NK-92 (cell line): Measurements from ENCODE around the gene AUNIP.

Experiments used
- DNase-seq: peaks from one replicate; lab custom pipeline; 2025; ENCODE audit not compliant: unreplicated experiment; lab: John Stamatoyannopoulos, UW

The AUNIP gene

DNA sequence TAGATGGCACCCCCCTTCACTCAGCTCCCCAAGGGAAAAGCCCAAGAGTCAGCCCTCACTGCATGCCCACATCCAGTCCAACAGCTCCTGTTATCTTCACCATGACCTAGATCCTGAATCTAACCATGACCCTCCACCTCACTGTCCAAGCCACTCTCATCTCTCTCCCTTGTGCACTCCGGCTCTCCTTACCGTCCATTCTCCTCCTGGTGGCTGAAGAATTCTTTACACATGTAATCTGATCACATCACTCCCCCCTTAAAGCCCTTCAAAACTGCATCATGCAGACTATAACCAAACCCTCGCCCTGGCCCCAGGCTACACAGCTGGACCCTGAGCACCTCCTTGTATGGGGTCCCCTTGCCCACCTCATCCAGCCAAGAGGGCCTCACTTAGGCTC lies 30.2 kb upstream of the AUNIP start:
- no peak for DNase-seq

DNA sequence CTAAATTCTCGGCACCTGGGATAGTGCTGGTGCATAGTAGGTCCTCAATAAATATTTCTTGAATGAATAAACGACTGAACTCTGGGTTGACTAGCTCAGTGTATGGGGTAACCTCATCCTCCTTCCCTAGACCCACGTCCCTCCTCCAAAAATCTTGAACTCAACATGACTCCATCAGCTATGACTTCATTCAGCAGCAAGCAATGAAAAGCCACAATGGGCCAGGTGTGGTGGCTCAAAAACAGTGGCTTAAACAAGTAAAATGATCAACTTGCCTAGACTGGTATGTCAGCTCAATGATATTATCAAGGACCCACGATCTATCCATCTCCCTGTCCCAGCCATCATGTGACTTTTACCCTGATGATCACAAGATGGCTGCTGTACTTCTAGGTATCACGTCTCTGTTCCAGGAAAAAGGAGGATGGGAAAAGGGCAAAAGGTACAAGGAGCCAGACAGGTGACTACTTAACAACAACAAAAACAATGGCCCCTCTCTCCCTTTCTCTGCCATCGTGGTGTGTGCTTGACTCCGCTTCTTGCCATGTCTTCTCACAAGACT lies 29.2 kb upstream of the AUNIP start:
- no peak for DNase-seq

DNA sequence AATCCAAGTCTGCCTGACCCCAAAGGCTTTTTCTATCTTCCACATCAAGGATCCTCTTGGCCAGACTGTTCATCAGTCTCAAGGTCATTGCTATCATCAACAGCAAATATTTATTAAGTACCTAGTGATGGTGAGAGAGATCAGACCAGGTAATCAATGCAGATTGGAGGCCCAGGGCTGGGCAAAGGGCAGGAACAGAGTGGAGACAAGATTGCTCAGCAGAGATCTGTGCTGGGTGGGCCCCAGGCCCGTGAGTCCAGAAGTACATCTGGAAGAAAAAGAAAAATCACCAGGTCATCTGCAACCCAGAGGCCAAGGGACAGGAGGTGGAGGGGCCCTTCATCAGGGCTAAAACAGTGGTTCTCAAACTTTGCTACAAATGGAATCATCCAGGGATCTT lies 26.3 kb upstream of the AUNIP start:
- DNase-seq, result no peak

DNA sequence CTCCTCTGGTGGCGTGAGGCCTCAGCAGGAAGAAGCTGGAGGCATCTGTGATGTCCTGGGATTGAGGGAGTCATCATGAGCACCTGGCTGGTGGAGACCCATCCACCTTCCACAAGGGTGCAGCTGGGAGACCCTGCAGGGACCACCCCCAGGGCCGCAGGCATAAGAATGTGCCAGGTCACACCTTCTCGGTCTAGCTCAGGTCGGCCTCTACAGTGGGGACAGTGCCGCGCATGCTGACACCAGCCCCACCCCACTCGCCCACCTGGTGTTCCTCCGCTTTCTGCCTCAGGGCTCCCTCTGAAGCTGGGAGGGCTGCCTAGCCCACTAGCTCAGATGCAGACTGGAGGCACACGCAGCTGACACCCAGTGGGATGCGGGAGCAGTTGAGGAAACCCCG lies 22.0 kb upstream of the AUNIP start:
- no peak for DNase-seq

DNA sequence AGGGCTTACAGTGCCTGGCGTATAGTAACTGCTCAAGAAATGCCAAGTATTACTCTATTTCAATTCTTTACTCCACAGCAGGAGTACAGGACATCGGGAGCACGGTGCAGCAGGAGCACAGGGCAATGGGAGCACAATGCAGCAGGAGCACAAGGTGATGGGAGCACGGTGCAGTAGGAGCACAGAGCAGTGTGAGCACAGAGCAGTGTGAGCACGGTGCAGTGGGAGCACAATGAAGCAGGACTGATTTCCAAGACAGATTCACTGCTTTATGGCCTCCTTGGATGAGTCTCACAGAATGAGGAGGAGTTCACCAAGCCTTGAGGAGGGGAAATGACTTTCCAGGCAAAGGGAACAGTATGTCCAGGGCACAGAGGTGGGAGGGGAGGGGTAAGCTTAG lies 21.3 kb upstream of the AUNIP start:
- no peak for DNase-seq

DNA sequence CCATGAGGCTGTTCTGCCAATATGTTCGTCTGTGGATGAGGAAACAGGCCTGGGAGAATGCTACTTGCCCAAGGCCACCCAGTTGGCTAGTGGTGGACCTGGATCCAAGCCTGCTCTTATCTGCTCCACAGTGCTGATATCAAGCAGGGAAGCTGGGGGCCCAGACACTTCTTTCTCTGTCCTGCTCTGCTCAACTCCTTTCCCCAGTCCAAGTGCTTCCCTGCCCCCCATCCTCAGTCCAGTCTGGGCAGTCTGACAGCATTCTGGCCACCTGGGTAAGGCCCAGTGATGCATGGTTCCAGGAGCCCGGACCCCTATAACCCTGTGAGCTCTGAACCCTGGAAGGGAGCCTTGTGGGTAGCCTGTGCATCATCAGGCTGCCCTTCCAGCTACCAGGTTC lies 20.4 kb upstream of the AUNIP start:
- DNase-seq, result no peak

DNA sequence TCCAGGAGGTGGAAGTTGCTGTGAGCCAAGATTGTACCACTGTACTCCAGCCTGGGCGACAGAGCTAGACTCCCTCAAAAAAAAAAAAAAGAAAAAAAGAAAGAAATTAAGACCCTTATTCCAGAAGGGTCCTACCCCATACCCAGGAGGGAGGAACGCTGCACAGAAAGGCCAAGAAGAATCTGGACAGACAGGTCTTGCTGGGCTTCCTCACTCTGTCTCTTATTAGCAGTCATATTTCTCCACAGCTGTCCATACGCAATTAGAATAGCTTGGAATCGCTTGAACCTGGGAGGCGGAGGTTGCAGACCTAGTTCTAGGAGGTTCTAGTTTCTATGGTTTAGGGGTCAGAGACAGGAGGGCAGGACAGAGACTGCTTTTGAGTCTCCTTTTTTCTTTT lies 19.4 kb upstream of the AUNIP start:
- no peak for DNase-seq

DNA sequence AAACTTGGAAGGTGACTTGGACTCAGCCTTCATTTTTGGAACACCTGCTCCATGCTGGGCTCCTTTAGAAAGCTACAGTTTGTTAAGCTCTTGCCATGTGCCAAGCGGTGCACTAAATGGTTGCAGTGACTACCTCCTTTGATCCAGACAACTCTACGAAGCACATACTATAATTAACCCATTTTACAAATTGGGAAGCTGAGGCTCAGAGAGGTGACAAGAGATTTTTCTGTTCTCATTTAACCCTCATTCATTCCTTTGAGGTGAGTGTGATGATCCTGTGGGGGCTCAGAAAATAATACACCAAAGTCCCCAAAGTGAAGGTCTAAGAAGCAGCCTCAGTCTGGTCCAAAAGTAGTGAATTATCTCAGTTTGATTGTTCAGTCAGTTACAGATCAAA lies 17.9 kb upstream of the AUNIP start:
- no peak for DNase-seq

DNA sequence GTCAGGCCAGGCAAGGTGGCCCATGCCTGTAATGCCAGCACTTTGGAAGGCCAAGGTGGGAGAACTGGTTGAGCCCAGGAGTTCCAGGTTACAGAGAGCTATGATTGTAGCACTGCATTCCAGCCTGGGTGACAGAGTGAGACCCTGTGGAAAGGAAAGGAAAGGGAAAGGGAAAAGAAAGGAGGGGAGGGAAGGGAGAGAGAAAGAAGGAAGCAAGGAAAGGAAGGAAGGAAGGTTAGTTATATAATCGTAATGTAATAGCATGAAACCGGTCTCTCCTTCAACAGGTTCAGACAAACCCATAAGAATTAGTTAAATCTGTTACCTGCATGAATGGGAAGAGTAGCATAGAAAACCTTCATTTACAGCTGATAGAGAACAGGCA lies 17.4 kb upstream of the AUNIP start:
- DNase-seq, result no peak

DNA sequence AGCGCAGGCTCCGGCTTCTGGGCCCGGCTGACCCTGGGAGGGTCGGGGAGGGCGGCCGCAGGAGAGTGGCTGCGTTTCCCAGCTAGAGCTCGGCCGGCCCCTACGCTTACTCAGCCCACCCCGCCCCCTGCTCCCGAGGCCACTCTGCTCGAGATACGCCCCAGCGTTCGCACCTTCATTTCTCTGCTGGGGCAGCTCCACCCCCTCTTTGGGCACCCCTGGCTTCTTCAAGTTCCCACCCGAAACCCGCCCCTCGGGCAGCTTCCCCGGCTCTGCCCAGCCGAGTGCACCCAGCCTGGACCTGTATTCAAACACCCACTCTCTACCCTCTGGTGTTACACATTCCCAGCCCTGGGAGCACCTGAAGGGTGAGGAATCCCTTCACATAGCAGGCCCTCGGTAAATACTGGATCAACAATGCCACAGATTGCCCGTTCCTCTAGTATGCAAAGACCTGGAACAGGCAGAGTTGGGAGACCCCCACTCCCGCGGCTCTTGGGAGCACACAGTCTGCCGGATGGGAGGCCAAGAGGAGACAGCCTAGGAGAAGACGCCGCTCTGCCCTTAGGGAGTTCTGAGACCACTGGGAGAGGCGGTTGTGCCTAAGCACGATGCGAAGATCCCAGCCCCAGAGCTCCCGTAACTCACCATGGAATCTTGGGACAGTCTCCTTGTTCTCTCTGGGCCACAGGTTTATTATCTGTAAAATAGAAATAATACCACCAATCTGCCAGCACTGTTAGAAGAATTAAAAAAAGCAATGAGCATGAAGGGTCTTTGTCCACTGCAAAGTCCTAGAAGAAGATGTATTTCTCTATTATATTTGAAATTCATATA lies 16.8 kb upstream of the AUNIP start:
- DNase-seq, result no peak

DNA sequence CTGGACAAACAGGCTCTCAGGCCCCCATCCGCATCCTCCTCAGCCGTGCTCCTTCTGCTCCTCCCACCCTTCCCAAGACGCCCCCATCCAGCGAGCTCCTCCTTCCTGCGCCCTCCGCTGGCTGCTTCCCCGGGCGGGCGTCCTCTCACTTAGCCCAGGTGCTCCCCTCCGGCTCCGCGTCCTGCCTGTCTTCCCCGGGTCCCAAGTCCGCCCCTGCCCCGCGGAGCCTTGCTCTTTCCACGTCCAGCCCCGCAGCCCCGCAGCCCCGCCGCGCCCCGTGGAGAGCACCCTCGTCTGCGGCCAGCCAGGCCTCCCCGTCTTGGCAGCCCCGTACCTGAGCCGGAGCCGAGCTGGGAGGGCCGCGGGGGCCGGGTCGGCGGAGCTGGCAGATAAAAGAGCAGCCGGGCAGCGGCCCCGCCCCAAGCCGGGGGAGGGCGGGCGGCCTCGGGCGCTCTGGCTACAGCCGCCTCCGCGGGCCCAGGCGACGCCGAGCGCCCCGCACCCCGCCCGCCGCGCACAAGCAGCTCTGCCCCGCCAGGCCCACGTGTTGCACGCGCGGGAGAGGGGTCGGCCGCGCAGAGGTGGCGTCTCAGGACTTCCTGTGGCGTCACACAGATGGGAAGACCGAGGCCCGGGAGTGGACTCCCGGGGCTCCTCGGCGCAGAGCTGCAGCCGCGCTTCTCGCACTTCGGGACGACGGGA lies 16.0 kb upstream of the AUNIP start, which contains the start of gene PAQR7:
Gene PAQR7 (minus strand): TSS at position 555 of the 702 bp plus-strand sequence. CDS start 11,869 bp downstream, outside the sequence.
- no peak for DNase-seq

DNA sequence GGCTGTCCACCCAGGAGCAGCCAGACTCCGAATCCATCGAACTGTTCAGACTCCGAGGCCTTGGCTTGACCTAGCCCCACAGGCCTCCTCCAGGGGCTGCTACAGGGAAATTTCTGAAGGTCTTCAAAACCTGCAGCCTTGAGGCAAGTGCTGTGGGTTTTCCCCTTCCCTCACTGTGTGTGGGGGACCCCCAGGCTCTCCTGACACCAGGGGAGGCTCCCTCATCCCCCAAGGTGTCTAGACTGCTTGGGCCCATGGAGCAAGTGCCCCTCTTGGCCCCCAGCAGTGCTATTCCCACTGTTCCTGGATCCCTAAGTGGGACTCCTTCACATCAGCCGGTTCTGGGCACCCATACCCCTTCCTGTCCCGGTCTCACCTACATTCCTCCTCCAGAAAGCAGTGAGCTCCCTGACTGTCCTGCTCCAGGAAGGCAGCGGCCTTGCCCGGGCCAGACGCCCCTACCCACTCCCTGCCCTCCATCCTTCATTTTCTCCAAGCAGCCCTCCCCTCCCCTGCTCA lies 15.4 kb upstream of the AUNIP start:
- no peak for DNase-seq

DNA sequence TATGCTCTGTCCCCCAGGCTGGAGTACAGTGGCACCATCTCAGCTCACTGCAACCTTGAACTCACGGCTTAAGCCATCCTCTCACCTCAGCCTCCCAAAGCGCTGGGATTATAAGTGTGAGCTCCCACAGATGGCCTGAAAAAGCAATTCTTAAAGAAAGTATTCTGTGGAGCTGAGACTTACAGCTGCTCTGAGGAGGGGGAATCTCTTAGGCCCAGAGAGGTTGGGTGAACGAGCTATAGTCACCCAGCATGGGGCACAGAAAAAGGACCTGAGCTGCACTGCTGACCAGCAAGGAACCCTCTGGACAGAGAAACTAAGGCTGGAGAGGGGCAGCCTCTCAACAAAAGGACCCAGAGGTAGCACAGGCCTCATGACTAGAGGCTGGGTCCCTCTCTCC lies 15.0 kb upstream of the AUNIP start:
- DNase-seq, result no peak

DNA sequence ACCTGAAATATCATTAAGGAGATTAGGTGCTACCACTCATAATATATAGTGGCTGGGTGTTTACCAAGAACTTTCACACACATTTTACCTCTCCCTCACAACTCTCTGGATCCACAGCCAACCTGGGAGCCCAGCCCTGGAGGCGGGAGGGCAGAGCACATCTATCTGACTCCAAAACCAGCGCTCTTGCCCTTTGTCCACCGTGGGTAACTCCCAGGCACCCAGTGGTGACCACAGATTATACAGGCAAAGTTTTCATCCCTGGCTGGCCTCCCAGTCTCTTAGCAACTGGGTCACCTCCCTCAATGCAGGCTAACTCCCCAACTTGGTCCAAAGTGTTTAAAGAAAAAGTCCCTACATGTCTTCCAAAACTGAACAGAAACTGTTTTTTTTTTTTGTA lies 13.9 kb upstream of the AUNIP start:
- no peak for DNase-seq

DNA sequence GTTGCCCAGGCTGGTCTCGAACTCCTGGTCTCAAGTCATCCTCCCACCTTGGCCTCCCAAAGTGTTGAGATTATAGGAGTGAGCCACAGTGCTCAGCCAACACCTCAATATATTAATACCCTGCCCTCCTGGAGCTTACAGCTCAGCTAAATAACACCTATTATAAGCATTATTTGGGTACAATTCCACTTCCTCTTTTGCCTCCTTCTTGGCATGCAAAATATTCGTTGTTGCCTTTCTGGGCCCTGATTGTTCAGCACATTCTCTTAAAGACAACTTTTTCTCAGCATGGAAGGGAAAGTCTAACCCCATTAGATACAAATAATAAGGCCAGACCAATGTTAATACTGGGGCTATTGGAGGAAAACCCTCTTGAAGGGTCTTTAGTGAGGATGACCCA lies 13.5 kb upstream of the AUNIP start:
- DNase-seq, result no peak

DNA sequence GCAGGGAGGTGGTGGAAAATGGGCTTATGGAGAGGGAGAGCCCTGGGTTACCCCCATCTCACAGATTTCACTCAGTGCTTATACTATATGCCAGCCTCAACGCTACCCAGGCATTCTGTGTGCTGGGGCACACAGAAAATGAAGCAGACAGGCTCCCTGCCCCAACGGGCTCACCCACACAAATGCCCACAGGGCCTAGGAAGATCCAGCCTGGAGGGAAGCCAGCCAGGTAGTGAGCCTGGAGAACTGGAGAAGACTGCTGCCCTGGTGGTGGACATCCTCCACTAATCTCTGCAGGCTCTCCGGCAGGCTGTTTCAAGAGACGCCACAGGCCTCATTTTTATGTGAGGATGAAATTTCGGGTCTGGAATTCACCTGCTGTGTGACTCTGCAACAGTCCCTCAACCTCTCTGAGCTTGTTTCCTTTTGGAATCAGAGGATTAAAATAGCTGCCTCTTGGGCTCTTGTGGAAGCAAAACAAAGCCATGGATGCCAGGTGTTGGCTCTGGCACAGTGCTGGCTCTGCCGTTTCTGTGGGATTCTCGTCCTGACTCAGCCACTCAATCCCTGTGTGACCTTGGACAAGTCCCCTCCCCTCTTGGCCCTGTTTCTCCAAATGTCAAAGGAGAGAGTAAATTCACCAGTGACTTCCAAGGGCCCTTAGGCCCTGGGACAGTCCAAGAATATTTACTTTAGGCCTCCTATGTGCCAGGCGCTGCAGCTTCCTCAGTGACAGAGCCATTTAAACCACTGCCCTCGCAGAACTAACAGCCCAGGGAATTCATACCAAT lies 12.6 kb upstream of the AUNIP start:
- DNase-seq, result no peak

DNA sequence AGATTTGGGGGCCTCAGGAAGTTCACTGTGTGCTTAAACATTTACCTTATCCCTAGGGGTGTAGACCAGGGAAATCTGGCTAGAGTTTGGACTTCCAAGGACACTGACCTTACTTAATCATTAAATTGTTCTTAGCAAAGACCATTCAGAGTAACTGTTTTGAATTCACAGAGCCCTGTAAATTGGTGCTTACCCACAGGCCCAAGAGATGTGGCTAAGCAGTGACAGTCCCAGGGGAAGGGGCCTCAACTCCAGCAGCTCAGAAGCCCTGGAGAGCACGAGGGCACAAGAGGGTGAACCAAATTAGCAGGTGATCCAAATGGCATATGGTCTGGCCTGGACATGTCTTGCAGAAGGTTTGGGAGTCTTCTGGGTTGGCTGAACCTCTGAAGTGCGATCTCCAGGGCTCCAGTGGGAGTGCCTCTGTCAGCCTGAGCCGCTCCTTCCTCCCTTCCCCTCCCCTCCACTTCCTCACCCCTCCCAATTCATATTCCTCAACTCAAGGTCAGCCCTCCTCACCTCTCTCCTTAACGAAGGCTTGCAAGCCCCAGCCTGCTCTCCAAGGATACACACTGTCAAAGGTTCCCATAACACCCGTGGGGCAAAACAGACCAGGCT lies 11.9 kb upstream of the AUNIP start:
- DNase-seq, result no peak

DNA sequence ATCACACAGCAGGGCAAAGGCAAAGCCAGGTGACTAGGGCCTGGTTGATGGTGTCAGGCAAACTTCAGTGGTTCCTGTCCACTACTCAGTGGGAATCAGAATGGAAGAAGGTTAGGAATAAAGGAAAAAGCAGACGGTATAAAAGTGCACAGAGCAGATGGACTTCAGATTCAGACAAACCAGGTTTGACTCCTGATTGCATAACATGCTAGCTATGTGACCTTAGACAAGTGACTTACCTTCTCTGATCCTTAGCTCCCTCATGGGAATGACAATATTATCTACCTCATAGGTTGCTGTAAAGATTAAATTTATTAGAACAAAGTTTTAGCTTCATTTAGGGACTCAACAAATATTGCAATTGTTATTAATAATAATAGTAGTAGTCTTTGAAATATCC lies 11.4 kb upstream of the AUNIP start:
- no peak for DNase-seq

DNA sequence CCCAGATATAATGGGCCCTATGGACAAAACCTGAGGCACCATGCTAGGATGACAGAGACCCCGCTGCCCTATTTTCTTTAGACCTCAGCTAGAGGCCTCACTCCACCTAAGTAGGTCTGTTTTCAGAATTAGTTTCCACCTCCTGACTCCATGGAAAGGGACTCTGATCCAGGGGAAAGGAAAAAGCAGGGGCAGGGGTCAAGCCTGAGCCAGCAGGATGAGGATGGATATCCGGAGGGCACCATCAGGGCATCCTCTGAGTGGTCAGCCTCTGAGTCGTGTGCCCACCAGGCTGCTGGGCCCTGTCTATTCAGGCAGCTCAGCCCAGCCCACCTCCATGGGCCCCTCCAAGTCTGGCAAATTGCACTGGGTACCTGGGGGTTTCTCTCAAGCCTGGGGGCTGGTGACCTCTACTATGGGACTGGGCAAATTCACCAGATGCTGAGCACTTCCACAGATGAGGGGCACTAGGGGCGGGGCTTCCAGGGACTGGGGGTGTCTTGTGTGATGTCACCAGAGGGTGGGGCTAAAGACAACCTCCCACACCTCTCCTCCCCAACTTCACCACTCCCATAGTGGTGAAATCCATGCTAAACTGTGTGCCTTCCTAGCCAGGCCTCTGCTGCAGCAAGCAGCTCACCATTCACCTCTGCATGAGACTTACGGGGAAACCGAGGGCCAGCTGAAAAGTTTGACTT lies 10.8 kb upstream of the AUNIP start:
- DNase-seq, result no peak
